H1 (cell line): ENCODE results near the gene PTEN. TPM values are rescaled to one million over a fixed set of nuclear protein-coding genes. Genes with fewer than 3 reads are reported as not detected.

Experiments used
- CTCF ChIA-PET: fragments of 300-600 bp; sonication (Branson Sonifier 250); formaldehyde crosslinking; loops from one replicate; lab custom pipeline; 2021; ENCODE audit not compliant: partially characterized antibody; lab: Charles Lee
- POLR2A ChIA-PET: fragments of 300-600 bp; sonication (Branson Sonifier 250); formaldehyde crosslinking; loops from one replicate; lab custom pipeline; 2021; ENCODE audit warnings: inconsistent platforms; ENCODE audit not compliant: partially characterized antibody; lab: Charles Lee
- DNase-seq, 2 experiments: peaks; one replicate each; pipeline versions ENCODE4 v3.0.0 to v3.0.0-alpha.2; 2010 to 2022; ENCODE audit warnings: low spot score in 2 of 2, low read depth in 1 of 2, mixed read lengths in 1 of 2
- FAIRE-seq: peaks from 2 replicates; lab custom pipeline; 2011; peaks lifted over from hg19 to GRCh38; lab: Jason Lieb, UNC
- H2AFZ ChIP-seq: 2 replicates; pipeline ENCODE4 v1.8.1; 2012; ENCODE audit warnings: low read length, inconsistent platforms
- H2AK5ac ChIP-seq: 2 replicates; pipeline ENCODE4 v1.6.1; 2013; ENCODE audit warnings: low read depth, low read length
- H2BK120ac ChIP-seq: replicated peaks from 2 replicates; pipeline ENCODE3; 2013; ENCODE audit warnings: low read depth, low read length, inconsistent platforms
- H2BK12ac ChIP-seq: 2 replicates; pipeline ENCODE4 v1.6.1; 2013; ENCODE audit warnings: low read depth, low read length
- H2BK15ac ChIP-seq: 2 replicates; pipeline ENCODE4 v1.6.1; 2013; ENCODE audit warnings: low read length
- H2BK20ac ChIP-seq: 2 replicates; pipeline ENCODE4 v1.6.1; 2013; ENCODE audit warnings: low read length
- H2BK5ac ChIP-seq: 2 replicates; pipeline ENCODE4 v1.6.1; 2013; ENCODE audit warnings: low read depth, low read length
- H3K14ac ChIP-seq: 2 replicates; pipeline ENCODE4 v1.6.1; 2013; ENCODE audit warnings: inconsistent platforms; ENCODE audit not compliant: insufficient read length
- H3K18ac ChIP-seq: 2 replicates; pipeline ENCODE4 v1.6.1; 2013; ENCODE audit warnings: low read length; ENCODE audit errors: extremely low read depth
- H3K23ac ChIP-seq: 2 replicates; pipeline ENCODE4 v1.6.1; 2013; ENCODE audit warnings: inconsistent platforms; ENCODE audit not compliant: insufficient read length
- H3K23me2 ChIP-seq: 2 replicates; pipeline ENCODE4 v1.6.1; 2013; ENCODE audit warnings: low read depth, low read length
- H3K27ac ChIP-seq: 2 replicates; pipeline ENCODE4 v1.6.1; 2011; ENCODE audit warnings: low read depth, low read length, inconsistent platforms
- H3K27me3 ChIP-seq, 4 experiments: replicated peaks in 1 of 4; 1 replicate in 1 of 4; 2 replicates in 3 of 4; pipeline versions ENCODE4 v1.6.1 to v1.8.1; 2011 to 2013; ENCODE audit warnings: low read length in 3 of 4, mild to moderate bottlenecking in 3 of 4, inconsistent platforms in 2 of 4, mixed read lengths in 2 of 4, moderate library complexity in 1 of 4; ENCODE audit not compliant: control insufficient read depth in 3 of 4, insufficient read depth in 3 of 4; ENCODE audit errors: extremely low read depth in 1 of 4
- H3K36me3 ChIP-seq, 4 experiments: 2 replicates each; pipeline versions ENCODE4 v1.6.1 to v1.8.1; 2011 to 2013; ENCODE audit warnings: mild to moderate bottlenecking in 4 of 4, low read length in 3 of 4, moderate library complexity in 2 of 4, control low read depth in 1 of 4, inconsistent platforms in 1 of 4; ENCODE audit not compliant: insufficient read depth in 4 of 4, control insufficient read depth in 2 of 4
- H3K4ac ChIP-seq: replicated peaks from 2 replicates; pipeline ENCODE3; 2013; ENCODE audit warnings: low read length, low read depth, mixed read lengths, inconsistent platforms; ENCODE audit not compliant: insufficient read length
- H3K4me1 ChIP-seq, 4 experiments: replicated peaks in 1 of 4; 1 replicate in 1 of 4; 2 replicates in 3 of 4; pipeline versions ENCODE4 v1.6.1 to v1.8.1; 2011 to 2013; ENCODE audit warnings: low read length in 3 of 4, inconsistent platforms in 2 of 4, mixed read lengths in 1 of 4; ENCODE audit not compliant: insufficient read depth in 4 of 4, control insufficient read depth in 3 of 4
- H3K4me2 ChIP-seq, 2 experiments: 2 replicates each; pipeline versions ENCODE4 v1.6.1 to v1.8.1; 2011 to 2013; ENCODE audit warnings: low read depth in 2 of 2, low read length in 2 of 2, control low read depth in 1 of 2, inconsistent platforms in 1 of 2, mild to moderate bottlenecking in 1 of 2; ENCODE audit not compliant: insufficient read depth in 1 of 2
- H3K4me3 ChIP-seq, 4 experiments: fragments of 200-600, 300-600 bp in 1 of 4; sonication (generic), shearing (Covaris generic), sonication (Bioruptor Twin) in 1 of 4; 2 replicates each; pipeline versions ENCODE4 v1.5.1 to v1.8.1; 2011 to 2016; ENCODE audit warnings: low read length in 4 of 4, low read depth in 3 of 4, control low read depth in 2 of 4, inconsistent platforms in 2 of 4, mild to moderate bottlenecking in 2 of 4, mixed read lengths in 1 of 4, moderate library complexity in 1 of 4; ENCODE audit not compliant: insufficient read depth in 2 of 4; ENCODE audit errors: extremely low read depth in 1 of 4
- H3K56ac ChIP-seq: replicated peaks from 2 replicates; pipeline ENCODE3; 2013; ENCODE audit warnings: low read depth, mild to moderate bottlenecking, mixed read lengths, low read length, inconsistent platforms; ENCODE audit not compliant: insufficient read length
- H3K79me1 ChIP-seq: 2 replicates; pipeline ENCODE4 v1.6.1; 2013; ENCODE audit warnings: low read depth, low read length, control low read depth
- H3K79me2 ChIP-seq, 2 experiments: 2 replicates each; pipeline versions ENCODE4 v1.6.1 to v1.8.1; 2012 to 2013; ENCODE audit warnings: low read length in 2 of 2, mild to moderate bottlenecking in 2 of 2, inconsistent platforms in 1 of 2; ENCODE audit not compliant: insufficient read depth in 2 of 2, control insufficient read depth in 1 of 2
- H3K9ac ChIP-seq, 4 experiments: replicated peaks in 1 of 4; 1 replicate in 1 of 4; 2 replicates in 3 of 4; pipeline versions ENCODE4 v1.6.1 to v1.8.1; 2011 to 2013; ENCODE audit warnings: low read depth in 3 of 4, low read length in 3 of 4, control low read depth in 2 of 4, mild to moderate bottlenecking in 2 of 4, moderate library complexity in 2 of 4, inconsistent platforms in 1 of 4; ENCODE audit errors: extremely low read depth in 1 of 4
- H3K9me3 ChIP-seq, 2 experiments: 2 replicates each; pipeline versions ENCODE4 v1.6.1 to v1.8.1; 2012 to 2013; ENCODE audit warnings: mild to moderate bottlenecking in 2 of 2, moderate library complexity in 2 of 2, control low read depth in 1 of 2, inconsistent platforms in 1 of 2, low read depth in 1 of 2, low read length in 1 of 2, mixed read lengths in 1 of 2; ENCODE audit not compliant: insufficient read depth in 2 of 2
- H4K20me1 ChIP-seq, 2 experiments: replicated peaks in 1 of 2; 2 replicates each; pipeline versions ENCODE3 to v1.8.1; 2011 to 2013; ENCODE audit warnings: inconsistent platforms in 2 of 2, low read length in 2 of 2, mild to moderate bottlenecking in 1 of 2; ENCODE audit not compliant: insufficient read depth in 2 of 2, control insufficient read depth in 1 of 2
- H4K5ac ChIP-seq: 2 replicates; pipeline ENCODE4 v1.6.1; 2013; ENCODE audit warnings: low read length, low read depth, mixed read lengths, inconsistent platforms; ENCODE audit not compliant: insufficient read length
- H4K8ac ChIP-seq: 2 replicates; pipeline ENCODE4 v1.8.0; 2013; ENCODE audit warnings: mild to moderate bottlenecking, moderate library complexity, low read length, inconsistent platforms; ENCODE audit not compliant: insufficient read depth; ENCODE audit errors: extremely low read depth
- H4K91ac ChIP-seq: replicated peaks from 2 replicates; pipeline ENCODE3; 2013; ENCODE audit warnings: low read length, mixed read lengths, inconsistent platforms; ENCODE audit not compliant: insufficient read length
- BACH1 ChIP-seq: IDR thresholded peaks from 2 replicates; pipeline ENCODE4 v1.6.1; 2012; ENCODE audit warnings: low read length, improper control_type of control experiment
- CHD1 ChIP-seq: IDR thresholded peaks from 2 replicates; pipeline ENCODE4 v1.6.1; 2012; ENCODE audit warnings: low read depth, low read length, improper control_type of control experiment
- HDAC2 ChIP-seq, 2 experiments: fragments of 300-600 bp in 1 of 2; sonication (generic) in 1 of 2; IDR thresholded peaks; 2 replicates each; pipeline ENCODE4 v1.6.1; 2011 to 2012; ENCODE audit warnings: low read depth in 2 of 2, low read length in 2 of 2, mild to moderate bottlenecking in 2 of 2, moderate library complexity in 2 of 2, borderline replicate concordance in 1 of 2, inconsistent platforms in 1 of 2
- HDAC6 ChIP-seq: IDR thresholded peaks from one replicate; pipeline ENCODE4 v1.7.1; 2012; ENCODE audit warnings: low read depth, mild to moderate bottlenecking, inconsistent platforms, low read length, moderate library complexity
- KDM5A ChIP-seq: fragments of 200-600 bp; IDR thresholded peaks from 2 replicates; pipeline ENCODE4 v1.7.1; 2012; ENCODE audit warnings: mild to moderate bottlenecking, low read length, inconsistent platforms, mixed read lengths
- RAD21 ChIP-seq, 2 experiments: IDR thresholded peaks in 1 of 2; conservative IDR thresholded peaks in 1 of 2; 2 replicates each; pipeline ENCODE4 v1.6.1; 2011; ENCODE audit warnings: low read depth in 2 of 2, low read length in 2 of 2, improper control_type of control experiment in 1 of 2, inconsistent platforms in 1 of 2, mild to moderate bottlenecking in 1 of 2, moderate library complexity in 1 of 2
- SP2 ChIP-seq: IDR thresholded peaks from 2 replicates; pipeline ENCODE4 v1.6.1; 2012; ENCODE audit warnings: mild to moderate bottlenecking, low read length, inconsistent platforms
- SP4 ChIP-seq: IDR thresholded peaks from 2 replicates; pipeline ENCODE4 v1.6.1; 2012; ENCODE audit warnings: low read length, inconsistent platforms
- SRF ChIP-seq: IDR thresholded peaks from 2 replicates; pipeline ENCODE4 v1.6.1; 2011; ENCODE audit warnings: mild to moderate bottlenecking, low read depth, low read length, moderate library complexity
- TAF1 ChIP-seq: IDR thresholded peaks from 2 replicates; pipeline ENCODE4 v1.6.1; 2011; ENCODE audit warnings: mild to moderate bottlenecking, low read depth, low read length
- USF2 ChIP-seq: IDR thresholded peaks from 2 replicates; pipeline ENCODE4 v1.6.1; 2011; ENCODE audit warnings: low read length, improper control_type of control experiment
- WGBS, 2 experiments: shearing (Covaris generic) in 1 of 2; methylation state at CpG; one replicate each; pipeline versions ENCODE4 v1.1.6 to v1.1.7; 2013 to 2015; ENCODE audit warnings: low lambda C conversion rate in 2 of 2, mixed read lengths in 2 of 2, inconsistent platforms in 1 of 2, low coverage in 1 of 2, missing lambda C conversion rate in 1 of 2; ENCODE audit not compliant: insufficient replicate concordance in 2 of 2, insufficient coverage in 1 of 2, insufficient read length in 1 of 2; ENCODE audit errors: extremely low coverage in 1 of 2, missing lambda C conversion rate in 1 of 2; 5-methylcytosine and 5-hydroxymethylcytosine counted together
- polyA plus RNA-seq, 7 experiments: library from polyadenylated mRNA; depleted of rRNA in 3 of 7; stranded (reverse) in 5 of 7; unstranded in 2 of 7; fragments of >200 nt in 5 of 7; fragments of 200-250 nt in 2 of 7; gene quantifications; 1 replicate in 5 of 7; 2 replicates in 1 of 7; 4 replicates in 1 of 7; pipeline versions ENCODE4 v1.2.1 to v1.2.3, GENCODE V29; 2011 to 2013; ENCODE audit warnings: missing spikeins in 2 of 7, mixed read lengths in 2 of 7
- total RNA-seq: library from RNA; stranded (reverse); fragmentation: NEBNext Ultra II Directional; extraction: Animal tissue kit (Norgen Biotek cat#: 25700); gene quantifications from 2 replicates; pipeline ENCODE4 v1.2.1, GENCODE V29; 2021

The PTEN gene
- total and polyA plus RNA-seq, 2 of the 8 experiments (the other 6 are each of a cell fraction or from before 2014, with no cell fraction given) = 6.3 to 48.7 TPM

- Histone ChIP-seq H3K27me3 (no peaks in the 10 kb centered on the region), H3K4me2 (no peak overlapping the region), H3K14ac (no peak overlapping the region), H3K36me3 (no peaks in the 10 kb centered on the region), H3K23ac (no peak overlapping the region), H3K4me1 (no peaks in the 10 kb centered on the region), H3K56ac (no peak overlapping the region)
- FAIRE-seq = no peak
- TF ChIP-seq SRF = no peak
- TF ChIP-seq HDAC2 (IDR thresholded peaks at IDR 0.05; ENCODE audit: borderline replicate concordance in 1 of 2, low read depth in 2 of 2, low read length in 2 of 2) = no peak
- no peak for TF ChIP-seq BACH1
- TF ChIP-seq TAF1 = no peak
- no peak for TF ChIP-seq RAD21 (IDR thresholded peaks at IDR 0.05 in 1 of 2, conservative IDR thresholded peaks at IDR 0.05 in 1 of 2; ENCODE audit: low read depth in 2 of 2, low read length in 2 of 2)
- TF ChIP-seq SP2 = no peak
- no peak for TF ChIP-seq SP4
- TF ChIP-seq CHD1 = no peak
- no peak for TF ChIP-seq HDAC6
- TF ChIP-seq USF2 = no peak
- TF ChIP-seq KDM5A = no peak
- TF ChIP-seq, all 59 proteins: peak for 0
- ChIA-PET CTCF (interaction anchor here (1.2 to 1.8 kb wide), 2 partner anchors 10 to 17 kb away, joined by 4 to 6 read pairs; partner anchors contain the start of gene ATAD1), POLR2A (interaction anchor here (0.6 kb wide), 1 partner anchor 16 kb away, joined by 4 read pairs; no protein-coding TSS in a partner anchor)
- no peaks in the 10 kb centered on the region for H3K9me3 ChIP-seq
- H3K23me2 ChIP-seq = no peaks in the 10 kb centered on the region
- no peak overlapping the region for H4K91ac ChIP-seq
- no peak overlapping the region for H4K5ac ChIP-seq
- no peak for DNase-seq
- 97% methylated on average over 2 of the region's 2 CpGs; no CpG with 5 or more reads in 1 of the 2 experiments for WGBS, 2 experiments
- H2BK120ac ChIP-seq = no peak overlapping the region
- no peak overlapping the region for H3K27ac ChIP-seq
- no peak overlapping the region for H4K8ac ChIP-seq
- no peak overlapping the region for H2BK5ac ChIP-seq
- H2BK20ac ChIP-seq = no peak overlapping the region
- no peak overlapping the region for H3K4me3 ChIP-seq
- H2AFZ ChIP-seq = no peak overlapping the region
- no peak overlapping the region for H2AK5ac ChIP-seq
- H3K4ac ChIP-seq = no peak overlapping the region
- H3K9ac ChIP-seq = no peak overlapping the region
- no peaks in the 10 kb centered on the region for H3K79me2 ChIP-seq
- H2BK15ac ChIP-seq = no peak overlapping the region
- no peaks in the 10 kb centered on the region for H4K20me1 ChIP-seq
- H3K18ac ChIP-seq = no peak overlapping the region
- H2BK12ac ChIP-seq = no peak overlapping the region
- H3K79me1 ChIP-seq = no peaks in the 10 kb centered on the region
Observed at GRCh38 chr10:87827681-87828080, 35.7 kb upstream of the PTEN start.
